K562 (cell line): ENCODE measurements around the gene GLTP.

Experiments
- ARID1B ChIP-seq: fragments of 450-650 bp; IDR thresholded peaks from 2 replicates; pipeline ENCODE4 v1.6.1; 2016; ENCODE audit warnings: antibody characterized with exemption, mild to moderate bottlenecking, inconsistent platforms
- CC2D1A ChIP-seq: fragments of 450-650 bp; IDR thresholded peaks from 2 replicates; pipeline ENCODE4 v1.6.1; 2017; ENCODE audit warnings: mild to moderate bottlenecking
- GTF2A2 ChIP-seq: IDR thresholded peaks from 2 replicates; pipeline ENCODE4 v1.6.1; 2016; ENCODE audit warnings: mild to moderate bottlenecking, missing genetic modification characterization, missing compliant biosample characterization
- ZNF316 ChIP-seq: fragments of 450-650 bp; IDR thresholded peaks from 2 replicates; pipeline ENCODE4 v1.6.1; 2016
- ZNF57 ChIP-seq: fragments of 450-650 bp; formaldehyde crosslinking; IDR thresholded peaks from 2 replicates; pipeline ENCODE4 v1.4.0; 2020; ENCODE audit warnings: mild to moderate bottlenecking, moderate library complexity

GRCh38 chr12:109873653-109874052 is 6.7 kb downstream of the GLTP start:
- TF ChIP-seq ZNF57 (CRISPR knock-in tag) (no peak), ARID1B (no peak), ZNF316 (no peak), GTF2A2 (tag) (no peak), CC2D1A (no peak)
